GM12865 (cell line): ENCODE data around the gene VAMP5.

Source experiments
- DNase-seq: peaks from one replicate; pipeline ENCODE4 v3.0.0; 2010; ENCODE audit warnings: low read depth
- H3K4me3 ChIP-seq: 2 replicates; pipeline ENCODE4 v1.5.1; 2011; ENCODE audit warnings: mild to moderate bottlenecking, low read depth, low read length, control low read depth
- CTCF ChIP-seq: IDR thresholded peaks from 2 replicates; pipeline ENCODE4 v1.5.1; 2011; ENCODE audit warnings: low read length, control low read depth, low read depth, inconsistent platforms; ENCODE audit not compliant: insufficient read depth; ENCODE audit errors: missing control alignments

Gene VAMP5

DNA sequence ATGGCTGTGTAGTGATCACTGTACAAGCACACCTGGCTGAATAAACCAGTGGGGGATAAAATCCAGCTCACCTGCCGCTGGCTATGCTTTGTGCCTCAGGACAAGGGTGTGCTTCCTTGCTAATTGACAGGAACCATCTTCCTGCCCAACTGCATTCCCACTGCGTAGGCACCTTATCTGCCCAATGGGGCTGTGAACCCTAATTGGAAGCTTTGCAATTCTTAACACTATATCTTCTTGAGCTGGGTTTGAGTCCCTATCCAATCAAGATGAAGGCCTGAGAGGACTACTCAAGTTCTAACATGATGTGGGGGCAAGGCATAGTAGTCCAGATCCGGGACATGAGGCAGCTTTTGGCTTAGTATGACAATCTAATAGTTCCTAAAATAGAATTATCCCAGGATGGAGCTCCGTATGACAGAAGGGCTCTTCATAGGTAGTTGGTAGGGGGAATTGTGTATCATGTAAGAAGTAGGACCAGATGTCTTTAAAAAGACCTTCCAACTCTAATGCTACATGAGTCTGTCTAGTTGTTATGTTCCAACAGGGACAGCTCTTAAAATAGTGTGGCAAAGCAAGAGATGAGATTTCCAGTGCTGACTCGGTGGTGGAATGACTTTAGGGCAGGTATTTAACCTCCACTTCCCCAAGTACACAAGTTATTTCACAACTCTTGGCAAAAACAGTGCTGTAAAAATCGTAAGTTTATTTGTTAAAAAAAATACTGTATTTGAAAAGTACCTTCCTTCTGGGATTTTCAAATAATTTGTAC is 20.5 kb downstream of the VAMP5 start:
- no peak for TF ChIP-seq CTCF
- DNase-seq = no peak
- H3K4me3 ChIP-seq = no peak overlapping the region

GRCh38 chr2:85605406-85606115 is 21.3 kb downstream of the VAMP5 start:
- no peak for DNase-seq
- TF ChIP-seq CTCF = no peak
- H3K4me3 ChIP-seq = no peak overlapping the region

- no peak overlapping the region for H3K4me3 ChIP-seq
- DNase-seq = no peak
- no peak for TF ChIP-seq CTCF
Measured at GRCh38 chr2:85606116-85606455, 21.9 kb downstream of the VAMP5 start.

DNA sequence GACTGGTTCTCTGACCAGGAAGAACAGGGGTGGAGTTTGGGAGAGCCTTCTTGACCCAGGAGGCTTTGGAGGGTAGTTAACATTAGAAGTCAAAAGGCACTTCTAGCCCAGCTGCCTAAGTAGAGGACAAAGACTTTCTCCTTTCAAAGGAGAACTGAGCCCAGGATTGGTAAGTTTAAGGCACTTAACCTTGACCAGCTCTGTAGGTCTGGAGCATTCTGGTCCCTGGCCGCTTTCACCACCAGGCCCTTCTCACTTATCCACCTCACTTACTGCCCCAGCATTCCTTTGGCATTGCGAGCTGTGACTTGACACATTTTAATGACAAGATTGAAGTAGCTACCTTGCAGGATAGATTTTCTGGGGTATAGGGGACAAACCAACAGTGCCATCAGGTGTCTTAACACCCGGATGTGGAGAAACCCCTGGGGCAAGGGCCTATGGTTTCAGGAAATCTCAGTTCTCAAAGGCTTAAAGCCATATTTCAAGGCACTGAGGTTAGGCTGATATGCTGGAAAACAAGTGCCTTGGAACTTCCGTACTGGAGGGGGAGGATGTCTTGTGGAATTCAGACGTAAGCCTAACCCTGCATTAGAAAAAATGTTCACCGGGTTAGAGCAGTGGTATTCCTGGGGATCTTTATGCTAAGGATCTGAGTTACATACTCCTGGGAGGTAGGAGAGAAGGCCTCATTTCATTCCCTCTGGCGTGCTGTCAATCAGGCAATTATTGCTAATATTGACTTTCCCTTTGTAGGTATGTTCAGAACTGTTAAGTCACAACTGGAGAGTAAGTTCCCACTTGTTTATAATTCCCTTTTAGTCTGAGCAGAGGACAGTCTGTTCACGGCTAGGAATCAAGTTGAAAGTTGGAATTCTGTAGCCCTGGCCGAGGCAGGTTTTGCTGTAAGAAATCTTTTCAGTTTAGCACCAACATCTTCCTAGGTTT is 23.3 kb downstream of the VAMP5 start:
- no peak for DNase-seq
- no peak overlapping the region for H3K4me3 ChIP-seq
- no peak for TF ChIP-seq CTCF

DNA sequence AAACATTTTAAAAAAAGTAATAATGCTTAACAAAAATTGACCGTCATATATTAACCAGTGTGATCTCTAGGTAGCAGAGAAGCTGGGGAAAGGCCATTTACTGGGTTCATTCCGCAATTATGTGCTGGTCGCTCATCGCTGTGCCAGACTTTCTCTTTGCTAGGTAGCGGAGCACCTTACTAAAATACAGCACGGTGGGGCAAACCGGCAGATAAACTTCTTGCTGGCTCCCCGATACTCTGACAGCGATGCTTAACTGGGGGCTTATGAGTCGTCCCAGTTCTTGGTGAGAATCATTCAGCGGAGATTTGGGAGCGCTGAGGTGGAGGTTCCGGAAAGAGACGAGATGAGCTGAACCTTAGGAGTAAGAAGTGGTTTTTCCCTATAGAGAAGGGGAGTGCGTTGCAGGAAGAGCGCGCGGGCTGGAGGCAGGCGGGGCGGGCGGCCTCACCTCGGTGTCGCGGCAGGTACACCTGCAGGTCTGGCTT is 27.0 kb downstream of the VAMP5 start:
- peak; percentile 18 for DNase-seq
- H3K4me3 ChIP-seq = peak overlapping the region; percentile 90
- TF ChIP-seq CTCF = no peak

- DNase-seq = peak; percentile 94
- TF ChIP-seq CTCF = no peak
- H3K4me3 ChIP-seq = peak within 1 kb of the TSS; percentile 90
Measured at GRCh38 chr2:85611705-85612587, 27.7 kb downstream of the VAMP5 start, which contains the start of gene C2orf68. TSS of gene C2orf68 (minus strand) at chr2:85612066. CDS start at chr2:85611984, 82 bp downstream.
